Anterior cingulate cortex (tissue), 58 donors: Measurements from ENCODE around the gene TSGA10.
A peak's percentile ranks its signal among the peaks of the same experiment; 100 is the strongest.
"Not testable (repeated sequence)": the region's sequence is repeated elsewhere in the genome, so short reads cannot be mapped to it uniquely, and the experiment has no call there.

Experiments used
- DNase-seq, 58 donors: peaks; one replicate each; lab custom pipeline; 2025; lab: John Stamatoyannopoulos, UW

Gene TSGA10

GRCh38 chr2:99084256-99084655, 70.5 kb downstream of the TSGA10 start:
- no peak for DNase-seq

DNA sequence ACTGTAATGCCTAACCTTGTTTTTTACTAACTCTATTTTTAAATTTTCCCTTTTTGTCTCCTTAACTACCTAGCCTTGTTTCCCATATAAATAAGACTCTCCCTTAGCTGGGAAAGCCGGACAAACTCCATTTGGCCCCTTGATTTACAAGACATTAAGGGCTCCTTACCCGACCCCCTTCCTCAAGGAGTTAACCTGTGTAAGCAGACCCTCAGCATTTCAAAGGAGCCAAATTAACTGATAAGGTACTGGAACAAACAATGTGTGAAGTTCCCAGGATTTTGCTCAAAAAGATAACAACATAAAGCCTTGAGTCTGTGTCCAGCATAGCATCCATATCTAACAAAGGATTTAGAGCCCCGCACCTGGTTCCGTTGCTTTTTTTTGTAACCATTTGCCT, 72.9 kb downstream of the TSGA10 start:
- no peak for DNase-seq

DNA sequence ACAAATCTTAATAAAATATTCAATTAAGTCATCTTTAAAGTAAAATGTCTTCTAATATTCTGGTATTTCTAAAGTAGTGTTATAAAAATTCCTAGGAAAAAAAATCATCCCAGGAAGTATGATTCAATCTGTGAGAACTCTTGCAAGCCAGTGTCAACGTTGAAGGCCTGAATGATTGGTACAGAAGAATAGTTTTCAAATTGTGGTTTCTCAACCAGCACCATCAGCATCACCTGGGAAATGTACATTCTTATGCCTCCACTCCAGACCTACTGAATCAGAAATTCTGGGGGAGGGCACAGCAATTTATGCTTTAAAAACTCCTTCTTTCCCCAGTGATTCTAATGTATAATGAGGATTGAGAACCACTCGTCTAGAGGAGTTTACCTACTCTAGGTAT, 75.5 kb downstream of the TSGA10 start:
- no peak for DNase-seq

- no peak for DNase-seq
Measured at GRCh38 chr2:99072551-99072950, 82.2 kb downstream of the TSGA10 start.

DNA sequence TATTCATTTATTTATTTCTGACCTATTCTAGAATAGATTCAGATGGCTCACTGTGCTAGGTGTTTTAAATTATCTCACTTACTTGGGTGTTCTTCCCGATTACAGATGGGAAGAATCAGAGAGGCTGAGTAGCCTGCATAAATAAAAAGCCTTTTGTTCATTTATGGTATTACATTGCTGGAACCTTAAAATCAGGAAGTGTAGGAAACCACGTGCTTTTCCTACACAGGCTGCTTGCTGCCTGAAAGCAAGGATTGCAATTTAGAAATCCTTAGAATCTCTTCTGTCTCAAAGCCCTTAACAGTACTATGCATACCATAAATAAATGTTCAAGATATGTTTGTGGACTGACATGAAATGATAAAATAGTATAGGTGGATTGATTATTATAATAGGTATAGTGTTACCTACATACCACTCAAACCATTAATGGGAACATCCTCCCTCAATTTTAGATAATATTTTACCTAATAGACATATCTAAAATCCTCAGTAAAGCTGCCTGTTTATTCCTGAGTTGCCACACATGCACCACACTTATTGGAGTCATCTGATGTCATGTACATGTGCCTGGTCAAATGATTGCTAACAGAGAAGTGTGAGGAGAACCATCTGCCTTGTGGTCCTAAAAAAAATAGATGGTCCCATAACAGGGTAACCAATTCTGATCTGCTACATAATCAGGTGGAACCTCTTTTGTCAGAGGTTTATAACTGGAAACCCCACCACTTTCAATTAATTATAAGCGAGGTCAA, 86.7 kb downstream of the TSGA10 start:
- no peak for DNase-seq

DNA sequence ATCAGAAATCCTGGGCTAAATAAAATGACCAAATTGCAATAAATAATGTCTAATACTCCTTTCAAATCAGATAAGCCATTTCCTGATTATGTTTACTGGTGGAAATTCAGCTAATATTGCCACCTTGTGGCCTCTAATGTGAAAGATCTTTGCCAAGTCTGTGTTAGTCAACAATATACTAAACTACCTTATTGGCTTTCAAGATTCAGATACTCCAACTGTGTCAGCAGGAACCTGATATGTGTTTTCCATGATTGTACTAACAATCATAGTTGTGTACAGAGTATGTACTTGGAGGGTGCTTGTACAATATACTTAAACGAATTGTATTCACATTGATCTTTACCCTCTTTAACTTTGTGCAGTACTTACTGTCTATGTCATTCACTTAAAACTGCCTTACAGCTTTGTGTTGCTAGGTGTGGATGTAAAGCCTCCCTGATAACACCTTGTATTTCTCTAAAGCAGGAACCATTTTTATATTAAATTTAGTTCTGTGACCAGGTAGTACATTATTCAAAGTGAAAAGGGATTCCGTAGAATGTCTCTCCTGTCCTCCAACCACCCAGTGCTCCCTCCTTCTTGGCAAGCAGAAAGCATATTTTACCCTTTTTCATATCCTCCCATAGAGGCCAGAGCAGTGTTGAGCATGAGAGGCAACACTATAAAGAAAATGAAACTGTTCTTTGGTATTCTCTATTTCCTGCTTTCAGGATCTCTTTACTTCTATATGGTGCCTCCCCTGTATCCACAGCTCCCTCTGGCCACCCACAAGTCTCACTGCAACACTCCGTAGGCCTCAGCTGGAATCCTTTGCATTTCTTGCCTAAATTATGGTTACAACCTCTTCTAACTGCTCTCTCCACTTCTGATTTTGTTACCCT, 88.4 kb downstream of the TSGA10 start:
- DNase-seq = peak in 18 of 58 donors; percentile 1 to 59 (median 10)

- not testable (repeated sequence) for DNase-seq
Measured at GRCh38 chr2:99049187-99049586, 105.6 kb downstream of the TSGA10 start.

GRCh38 chr2:99040736-99041300, 113.9 kb downstream of the TSGA10 start:
- DNase-seq = not testable (repeated sequence)

DNA sequence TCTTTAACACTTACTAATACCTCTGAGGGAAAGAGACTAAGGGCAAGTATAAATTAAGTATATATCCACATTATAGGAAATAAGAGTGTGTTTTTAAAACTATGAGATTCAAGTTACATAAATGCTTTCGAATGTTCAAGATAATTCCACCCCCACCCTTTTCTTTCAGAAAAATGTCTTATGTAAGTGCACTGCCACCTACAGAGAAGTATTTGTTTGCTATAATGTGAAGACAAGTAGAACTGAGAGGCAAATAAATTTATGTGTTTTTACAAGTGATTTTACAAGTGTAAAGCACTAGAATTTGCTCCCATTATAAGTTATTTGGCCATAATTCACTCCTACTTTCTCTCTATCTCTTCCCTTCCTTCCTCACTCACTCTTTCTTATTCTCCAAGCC, 118.8 kb downstream of the TSGA10 start:
- DNase-seq = no peak

- no peak for DNase-seq
Measured at GRCh38 chr2:99032786-99033185, 122.0 kb downstream of the TSGA10 start.

- no peak for DNase-seq
Measured at GRCh38 chr2:99032001-99032400, 122.7 kb downstream of the TSGA10 start.

DNA sequence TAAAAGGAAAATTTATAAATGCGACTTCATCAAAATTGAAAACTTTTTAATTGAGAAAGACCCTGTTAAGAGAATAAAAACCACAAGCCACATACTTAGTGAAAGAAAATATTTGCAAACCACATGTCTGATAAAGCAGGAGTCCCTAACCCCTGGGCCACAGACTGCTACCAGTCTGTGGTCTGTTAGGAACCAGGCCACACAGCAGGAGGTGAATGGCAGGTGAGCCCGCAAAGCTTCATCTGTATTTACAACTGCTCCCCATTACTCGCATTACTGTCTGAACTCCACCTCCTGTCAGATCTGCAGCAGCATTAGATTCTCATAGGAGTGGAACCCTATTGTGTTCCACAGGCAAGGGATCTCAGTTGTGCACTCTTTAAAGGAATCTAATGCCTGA, 123.3 kb downstream of the TSGA10 start:
- DNase-seq = no peak

DNA sequence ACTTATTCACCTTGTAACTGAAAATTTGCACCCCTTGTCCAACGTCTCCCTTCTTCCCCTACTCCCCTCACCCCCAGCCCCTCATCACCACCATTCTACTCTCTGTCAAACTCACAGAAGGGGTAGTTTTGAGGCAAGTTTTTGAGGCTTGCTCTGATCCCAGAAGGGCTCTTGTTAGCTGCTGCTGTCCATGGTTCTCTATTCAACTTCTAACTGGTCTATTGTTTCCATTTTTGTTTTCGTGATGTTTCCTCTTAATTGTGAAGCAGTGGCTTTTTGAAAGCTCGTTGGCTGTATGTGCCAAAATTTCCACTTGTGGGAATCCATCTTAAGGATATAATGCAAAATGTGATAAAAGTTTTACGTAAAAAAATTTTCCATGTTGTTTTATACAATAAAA, 126.2 kb downstream of the TSGA10 start:
- DNase-seq = no peak

DNA sequence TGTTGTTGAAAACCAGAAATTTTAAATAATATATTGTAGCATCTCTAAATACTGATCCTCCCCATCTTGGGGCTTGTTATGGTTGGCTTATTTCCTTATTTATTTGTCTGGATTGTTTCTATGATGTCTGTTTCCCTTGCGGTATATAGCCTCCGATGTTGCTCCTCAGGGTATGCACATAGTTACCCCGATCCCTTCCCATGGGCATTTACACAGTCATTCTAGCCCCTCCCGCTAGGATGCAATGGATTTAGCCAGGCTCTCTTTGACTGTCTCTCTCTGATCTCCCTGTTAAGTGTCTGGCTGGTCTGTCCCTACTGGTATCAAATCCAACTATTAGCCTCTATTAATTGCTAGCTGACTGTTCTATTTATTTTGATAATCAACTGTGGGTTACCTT, 126.9 kb downstream of the TSGA10 start:
- DNase-seq = no peak

DNA sequence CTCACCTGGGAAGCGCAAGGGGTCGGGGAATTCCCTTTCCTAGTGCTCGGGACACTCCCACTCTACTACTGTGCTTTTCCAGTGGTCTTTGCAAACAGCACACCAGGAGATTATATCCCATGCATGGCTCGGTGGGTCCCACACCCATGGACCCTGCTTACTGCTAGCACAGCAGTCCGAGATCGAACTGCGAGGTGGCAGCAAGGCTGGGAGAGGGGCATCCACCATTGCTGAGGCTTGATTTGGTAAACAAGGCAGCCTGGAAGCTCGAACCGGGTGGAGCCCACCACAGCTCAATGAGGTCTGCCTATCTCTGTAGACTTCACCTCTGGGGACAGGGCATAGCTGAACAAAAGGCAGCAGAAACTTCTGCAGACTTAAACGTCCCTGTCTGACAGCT, 154.0 kb downstream of the TSGA10 start:
- no peak for DNase-seq

GRCh38 chr2:98988695-98989094, 166.0 kb downstream of the TSGA10 start:
- not testable (repeated sequence) for DNase-seq

- no peak for DNase-seq
Measured at GRCh38 chr2:98985905-98986666, 168.7 kb downstream of the TSGA10 start.

- no peak for DNase-seq
Measured at GRCh38 chr2:98975611-98976010, 179.1 kb downstream of the TSGA10 start.

DNA sequence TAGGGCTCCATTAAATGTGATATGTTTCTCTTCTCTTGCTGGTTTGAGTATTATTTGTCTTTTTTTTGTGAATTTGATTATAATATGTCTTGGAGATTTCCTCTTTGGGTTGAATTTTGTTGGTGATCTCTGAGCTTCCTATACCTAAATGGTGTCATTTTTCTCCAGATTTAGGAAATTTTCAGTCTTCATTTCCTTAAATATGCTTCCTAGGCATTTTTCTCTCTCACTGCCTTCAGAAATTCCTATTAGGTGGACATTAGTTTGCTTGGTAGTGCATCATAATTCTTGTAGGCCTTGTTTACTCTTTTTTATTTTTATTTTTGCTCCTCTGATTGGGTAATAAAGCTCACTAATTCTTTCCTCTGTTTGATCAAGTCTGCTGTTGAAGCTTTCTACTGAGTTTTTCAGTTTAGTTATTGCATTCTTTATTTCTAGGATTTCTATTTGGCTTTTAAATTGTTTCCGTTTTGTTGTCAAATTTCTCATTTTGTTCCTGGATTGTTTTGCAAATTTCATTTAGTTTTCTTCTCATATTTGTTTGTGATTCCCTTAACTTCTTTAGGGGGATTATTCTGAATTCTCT, 182.1 kb downstream of the TSGA10 start:
- DNase-seq = no peak

- no peak for DNase-seq
Measured at GRCh38 chr2:98959810-98960507, 194.8 kb downstream of the TSGA10 start.
